ENCODE data around the gene BLM.
A peak's percentile ranks its signal among the peaks of the same experiment; 100 is the strongest.

The BLM gene

GRCh38 chr15:90837094-90837493 is 119.9 kb downstream of the BLM start:
- Histone ChIP-seq H2AFZ (ENCODE audit: low read length) (no peak overlapping the region), H3K4me2 (ENCODE audit: low read depth, low read length, poor library complexity, severe bottlenecking) (no peak overlapping the region), H3K9me3 (ENCODE audit: insufficient read depth, low read depth, low read length) (no peaks in the 10 kb centered on the region), H4K20me1 (ENCODE audit: insufficient read depth, low read length, poor library complexity, severe bottlenecking) (no peaks in the 10 kb centered on the region), H3K36me3 (ENCODE audit: insufficient read depth, low read length) (no peaks in the 10 kb centered on the region), H3K9ac (ENCODE audit: low read depth, low read length, poor library complexity, severe bottlenecking) (no peak overlapping the region), H3K27me3 (ENCODE audit: insufficient read depth, low read length, poor library complexity, severe bottlenecking) (no peaks in the 10 kb centered on the region), H3K4me3 (ENCODE audit: low read length, poor library complexity, severe bottlenecking) (no peak overlapping the region), H3K9me2 (replicated peaks; ENCODE audit: low read depth, low read length) (no peaks in the 10 kb centered on the region), H3F3A (ENCODE audit: low read depth) (no peaks in the 10 kb centered on the region), H3K4me1 (ENCODE audit: insufficient read depth, low read length, poor library complexity, severe bottlenecking) (peaks cover 7% of the 10 kb centered on the region), H3K79me2 (ENCODE audit: insufficient read depth, low read length) (no peaks in the 10 kb centered on the region)
- TF ChIP-seq EZH2phosphoT487 (IDR thresholded peaks at IDR 0.05; ENCODE audit: borderline replicate concordance) (no peak), CTCF (conservative IDR thresholded peaks at IDR 0.05; ENCODE audit: low read length) (no peak)

- H2AFZ ChIP-seq (ENCODE audit: low read length), result no peak overlapping the region; the same call in 1 of the 2 replicates
- no peaks in the 10 kb centered on the region for H4K20me1 ChIP-seq (ENCODE audit: insufficient read depth, low read length, poor library complexity, severe bottlenecking)
- H3K9me2 ChIP-seq (replicated peaks; ENCODE audit: low read depth, low read length), result no peaks in the 10 kb centered on the region
- H3K4me1 ChIP-seq (ENCODE audit: insufficient read depth, low read length, poor library complexity, severe bottlenecking), result peaks cover 7% of the 10 kb centered on the region
- H3K9me3 ChIP-seq (ENCODE audit: insufficient read depth, low read depth, low read length), result no peaks in the 10 kb centered on the region
- no peaks in the 10 kb centered on the region for H3K36me3 ChIP-seq (ENCODE audit: insufficient read depth, low read length)
- peak overlapping the region; percentile 6 for H3K4me2 ChIP-seq (ENCODE audit: low read depth, low read length, poor library complexity, severe bottlenecking)
- no peaks in the 10 kb centered on the region for H3F3A ChIP-seq (ENCODE audit: low read depth)
- no peak overlapping the region for H3K9ac ChIP-seq (ENCODE audit: low read depth, low read length, poor library complexity, severe bottlenecking)
- TF ChIP-seq EZH2phosphoT487 (IDR thresholded peaks at IDR 0.05; ENCODE audit: borderline replicate concordance) (no peak), CTCF (conservative IDR thresholded peaks at IDR 0.05; ENCODE audit: low read length) (no peak)
- H3K27me3 ChIP-seq (ENCODE audit: insufficient read depth, low read length, poor library complexity, severe bottlenecking), result no peaks in the 10 kb centered on the region
- no peak overlapping the region for H3K4me3 ChIP-seq (ENCODE audit: low read length, poor library complexity, severe bottlenecking)
- H3K79me2 ChIP-seq (ENCODE audit: insufficient read depth, low read length), result no peaks in the 10 kb centered on the region
Measured at GRCh38 chr15:90838139-90838538, 121.0 kb downstream of the BLM start.

GRCh38 chr15:90838544-90838943 is 121.4 kb downstream of the BLM start:
- Histone ChIP-seq H4K20me1 (ENCODE audit: insufficient read depth, low read length, poor library complexity, severe bottlenecking) (no peaks in the 10 kb centered on the region), H3K4me3 (ENCODE audit: low read length, poor library complexity, severe bottlenecking) (no peak overlapping the region), H2AFZ (ENCODE audit: low read length) (no peak overlapping the region; the same call in 1 of the 2 replicates), H3K9me3 (ENCODE audit: insufficient read depth, low read depth, low read length) (no peaks in the 10 kb centered on the region), H3K36me3 (ENCODE audit: insufficient read depth, low read length) (no peaks in the 10 kb centered on the region), H3F3A (ENCODE audit: low read depth) (no peaks in the 10 kb centered on the region), H3K79me2 (ENCODE audit: insufficient read depth, low read length) (no peaks in the 10 kb centered on the region), H3K9me2 (replicated peaks; ENCODE audit: low read depth, low read length) (no peaks in the 10 kb centered on the region), H3K27me3 (ENCODE audit: insufficient read depth, low read length, poor library complexity, severe bottlenecking) (no peaks in the 10 kb centered on the region), H3K4me1 (ENCODE audit: insufficient read depth, low read length, poor library complexity, severe bottlenecking) (peaks cover 7% of the 10 kb centered on the region), H3K4me2 (ENCODE audit: low read depth, low read length, poor library complexity, severe bottlenecking) (peak overlapping the region; percentile 6), H3K9ac (ENCODE audit: low read depth, low read length, poor library complexity, severe bottlenecking) (no peak overlapping the region)
- no peak for TF ChIP-seq CTCF (conservative IDR thresholded peaks at IDR 0.05; ENCODE audit: low read length)
- TF ChIP-seq EZH2phosphoT487 (IDR thresholded peaks at IDR 0.05; ENCODE audit: borderline replicate concordance), result no peak
